Measurements from ENCODE around the gene TBC1D4. TPM values are rescaled to one million over a fixed set of nuclear protein-coding genes. Genes with fewer than 3 reads are reported as not detected.

Gene TBC1D4
- total RNA-seq, 4 donors from 2014 or later = 49.9 to 279 (median 211) TPM

- Histone ChIP-seq H3K4me3 (peak overlapping the region; percentile 3 to 95 (median 88)), H3K36me3 (no peaks in the 10 kb centered on the region), H3K27me3 (no peaks in the 10 kb centered on the region), H3K4me1 (peaks cover 49 to 54% of the 10 kb centered on the region in 2 donors), H3K9me3 (no peaks in the 10 kb centered on the region), H3K27ac (peak overlapping the region; percentile 90 to 98 (median 93))
- TF ChIP-seq POLR2A (IDR thresholded peaks at IDR 0.05) (no peak), CTCF (IDR thresholded peaks at IDR 0.05 in 4 of 5, conservative IDR thresholded peaks at IDR 0.05 in 1 of 5) (no peak)
- no peak for DNase-seq
- intact Hi-C loops (cut with DNase I; ENCODE audit: low total_unique reads) = loop anchor here (2.0 kb wide), 1 partner anchor 74 kb away; no protein-coding TSS in a partner anchor
- no peak for ATAC-seq
- in situ Hi-C loops (cut with MboI; ENCODE audit: low sequenced_read_pairs in 4 of 4) = loop anchor here in 2 of 4 donors (5.0 kb wide), 1 partner anchor 106 kb away; no protein-coding TSS in a partner anchor
These were observed 3.3 kb downstream of the TBC1D4 start for GRCh38 chr13:75478659-75479058.

DNA sequence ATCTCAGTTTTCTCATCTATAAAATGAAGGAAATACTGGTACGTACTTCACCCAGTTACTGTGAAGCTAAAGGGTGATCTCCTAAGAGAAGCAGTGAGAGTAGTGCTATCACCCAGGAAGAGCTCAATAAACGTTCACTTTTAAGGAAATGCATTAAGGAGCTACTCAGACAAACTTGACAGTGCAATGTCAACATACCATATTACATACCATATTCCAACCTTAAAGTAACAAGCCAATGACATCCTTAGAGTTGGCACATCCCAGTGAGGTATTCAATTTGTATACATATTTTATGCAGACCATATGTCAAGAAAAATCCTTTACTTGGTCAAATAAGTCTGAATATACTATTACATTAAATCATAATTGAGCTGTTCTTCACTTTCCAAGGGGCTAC, 7.0 kb downstream of the TBC1D4 start:
- no peak overlapping the region for H3K4me3 ChIP-seq
- H3K27ac ChIP-seq = peak overlapping the region; percentile 26 to 98 (median 84)
- peaks cover 68 to 74% of the 10 kb centered on the region in 2 donors for H3K4me1 ChIP-seq
- intact Hi-C loops (cut with DNase I; ENCODE audit: low total_unique reads) (no loop called here), in situ Hi-C loops (cut with MboI; ENCODE audit: low sequenced_read_pairs in 4 of 4) (loop anchor here in 2 of 4 donors (5.0 kb wide), 1 partner anchor 103 kb away; no protein-coding TSS in a partner anchor)
- no peaks in the 10 kb centered on the region for H3K27me3 ChIP-seq
- no peak for DNase-seq
- TF ChIP-seq POLR2A (IDR thresholded peaks at IDR 0.05) (no peak), CTCF (IDR thresholded peaks at IDR 0.05 in 4 of 5, conservative IDR thresholded peaks at IDR 0.05 in 1 of 5) (no peak)
- H3K9me3 ChIP-seq = no peaks in the 10 kb centered on the region
- ATAC-seq = no peak
- H3K36me3 ChIP-seq = no peaks in the 10 kb centered on the region

DNA sequence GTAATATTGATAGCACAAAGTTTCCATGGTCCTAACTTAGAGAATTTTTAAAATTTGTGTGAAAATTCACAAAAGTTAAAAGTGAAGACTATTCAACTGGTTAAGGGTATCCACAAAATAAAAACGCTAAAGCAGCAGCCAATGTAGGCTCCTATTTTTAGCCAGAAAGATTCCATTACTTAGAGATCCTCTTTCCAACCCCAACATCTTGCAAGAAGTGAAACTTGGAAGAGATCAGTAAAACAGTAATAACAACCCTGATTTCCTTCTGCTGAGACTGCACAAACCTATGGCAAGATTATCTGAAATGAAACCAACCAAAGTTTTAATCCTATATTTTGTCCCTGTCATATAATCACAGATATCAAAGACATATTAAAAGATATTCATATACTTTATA, 8.5 kb downstream of the TBC1D4 start:
- in situ Hi-C loops (cut with MboI; ENCODE audit: low sequenced_read_pairs in 4 of 4) (no loop called here), intact Hi-C loops (cut with DNase I; ENCODE audit: low total_unique reads) (no loop called here)
- ATAC-seq (peak; percentile 78 to 88), DNase-seq (no peak)
- Histone ChIP-seq H3K27me3 (no peaks in the 10 kb centered on the region), H3K4me1 (peaks cover 68 to 83% of the 10 kb centered on the region in 2 donors), H3K36me3 (no peaks in the 10 kb centered on the region), H3K27ac (peak overlapping the region; percentile 72 to 98 (median 84)), H3K4me3 (peak overlapping the region in 3 of 4 donors; percentile 1 to 25 (median 7)), H3K9me3 (no peaks in the 10 kb centered on the region)
- TF ChIP-seq CTCF (IDR thresholded peaks at IDR 0.05 in 4 of 5, conservative IDR thresholded peaks at IDR 0.05 in 1 of 5) = no peak
- no peak for TF ChIP-seq POLR2A (IDR thresholded peaks at IDR 0.05)

- Histone ChIP-seq H3K4me1 (peaks cover 67 to 79% of the 10 kb centered on the region in 2 donors), H3K9me3 (no peaks in the 10 kb centered on the region), H3K27me3 (no peaks in the 10 kb centered on the region), H3K36me3 (no peaks in the 10 kb centered on the region), H3K4me3 (no peak overlapping the region), H3K27ac (peak overlapping the region; percentile 72 to 98 (median 84))
- in situ Hi-C loops (cut with MboI; ENCODE audit: low sequenced_read_pairs in 4 of 4) = no loop called here
- ATAC-seq (no peak), DNase-seq (no peak)
- no peak for TF ChIP-seq CTCF (IDR thresholded peaks at IDR 0.05 in 4 of 5, conservative IDR thresholded peaks at IDR 0.05 in 1 of 5)
- TF ChIP-seq POLR2A (IDR thresholded peaks at IDR 0.05) = no peak
- intact Hi-C loops (cut with DNase I; ENCODE audit: low total_unique reads) = no loop called here
These were observed 11.3 kb downstream of the TBC1D4 start for GRCh38 chr13:75470676-75471075.

- Histone ChIP-seq H3K4me1 (peaks cover 72 to 84% of the 10 kb centered on the region in 2 donors), H3K36me3 (no peaks in the 10 kb centered on the region), H3K27me3 (no peaks in the 10 kb centered on the region), H3K27ac (peak overlapping the region; percentile 67 to 98 (median 84)), H3K9me3 (no peaks in the 10 kb centered on the region), H3K4me3 (peak overlapping the region in 1 of 4 donors; percentile 35)
- intact Hi-C loops (cut with DNase I; ENCODE audit: low total_unique reads) (no loop called here), in situ Hi-C loops (cut with MboI; ENCODE audit: low sequenced_read_pairs in 4 of 4) (no loop called here)
- peak; percentile 5 to 31 for ATAC-seq
- TF ChIP-seq CTCF (IDR thresholded peaks at IDR 0.05 in 4 of 5, conservative IDR thresholded peaks at IDR 0.05 in 1 of 5) = no peak
- no peak for DNase-seq
These were observed 12.9 kb downstream of the TBC1D4 start for GRCh38 chr13:75469047-75469446.
